Neuronal stem cell (in vitro differentiated cells): Measurements from ENCODE around the gene CST4.
"Not testable (repeated sequence)": the region's sequence is repeated elsewhere in the genome, so short reads cannot be mapped to it uniquely, and the experiment has no call there.

Experiments used
- DNase-seq: peaks from one replicate; pipeline ENCODE4 v3.0.0-alpha.2; 2013; ENCODE audit warnings: low spot score
- H2AFZ ChIP-seq: one replicate; pipeline ENCODE4 v1.6.1; 2013; ENCODE audit warnings: mild to moderate bottlenecking, low read length, inconsistent platforms
- H2AK5ac ChIP-seq: 2 replicates; pipeline ENCODE4 v1.6.1; 2013; ENCODE audit warnings: low read depth, mild to moderate bottlenecking, inconsistent platforms, low read length, moderate library complexity, mixed read lengths
- H2BK120ac ChIP-seq: 2 replicates; pipeline ENCODE4 v1.6.1; 2013; ENCODE audit warnings: low read depth, mild to moderate bottlenecking, inconsistent platforms, low read length, moderate library complexity, mixed read lengths
- H2BK12ac ChIP-seq: one replicate; pipeline ENCODE4 v1.6.1; 2013; ENCODE audit warnings: low read length, inconsistent platforms
- H2BK15ac ChIP-seq: 2 replicates; pipeline ENCODE4 v1.6.1; 2013; ENCODE audit warnings: mild to moderate bottlenecking, low read length, inconsistent platforms, mixed read lengths
- H2BK5ac ChIP-seq: one replicate; pipeline ENCODE4 v1.6.1; 2013; ENCODE audit warnings: inconsistent platforms, mild to moderate bottlenecking, low read length, moderate library complexity
- H3K14ac ChIP-seq: one replicate; pipeline ENCODE4 v1.6.1; 2013; ENCODE audit warnings: low read length, inconsistent platforms
- H3K18ac ChIP-seq: 2 replicates; pipeline ENCODE4 v1.6.1; 2013; ENCODE audit warnings: low read length, inconsistent platforms
- H3K23ac ChIP-seq: 2 replicates; pipeline ENCODE4 v1.6.1; 2013; ENCODE audit warnings: low read depth, mild to moderate bottlenecking, mixed read lengths, low read length, inconsistent platforms; ENCODE audit not compliant: poor library complexity
- H3K27ac ChIP-seq: replicated peaks from 3 replicates; pipeline ENCODE4 v1.5.1; 2013; ENCODE audit warnings: low read length, inconsistent platforms
- H3K27me3 ChIP-seq, 3 experiments: 2 replicates each; pipeline ENCODE4 v1.6.1; 2013; ENCODE audit warnings: low read length in 3 of 3, mild to moderate bottlenecking in 2 of 3, inconsistent platforms in 1 of 3, low read depth in 1 of 3, mixed read lengths in 1 of 3, moderate library complexity in 1 of 3; ENCODE audit not compliant: control insufficient read depth in 3 of 3, insufficient read depth in 3 of 3
- H3K36me3 ChIP-seq, 2 donors: replicated peaks in 1 of 2; 2 replicates each; pipeline ENCODE4 v1.6.1; 2013; ENCODE audit warnings: low read length in 2 of 2; ENCODE audit not compliant: control insufficient read depth in 2 of 2, insufficient read depth in 2 of 2
- H3K4ac ChIP-seq: 2 replicates; pipeline ENCODE4 v1.6.1; 2013; ENCODE audit warnings: inconsistent platforms, mild to moderate bottlenecking, low read length, moderate library complexity
- H3K4me1 ChIP-seq, 2 donors: 1 replicate in 1 of 2; 2 replicates in 1 of 2; pipeline ENCODE4 v1.6.1; 2013; ENCODE audit warnings: low read length in 2 of 2, low read depth in 1 of 2; ENCODE audit not compliant: control insufficient read depth in 2 of 2, insufficient read depth in 1 of 2
- H3K4me2 ChIP-seq: one replicate; pipeline ENCODE4 v1.6.1; 2013; ENCODE audit warnings: mild to moderate bottlenecking, low read length, inconsistent platforms; ENCODE audit not compliant: insufficient read depth, poor library complexity, severe bottlenecking
- H3K4me3 ChIP-seq, 2 donors: 2 replicates each; pipeline ENCODE4 v1.5.1; 2013; ENCODE audit warnings: low read length in 2 of 2, mild to moderate bottlenecking in 2 of 2, inconsistent platforms in 1 of 2, moderate library complexity in 1 of 2
- H3K79me1 ChIP-seq: one replicate; pipeline ENCODE4 v1.6.1; 2013; ENCODE audit warnings: low read depth, mild to moderate bottlenecking, inconsistent platforms, low read length, moderate library complexity
- H3K9ac ChIP-seq: one replicate; pipeline ENCODE4 v1.6.1; 2013; ENCODE audit warnings: mild to moderate bottlenecking, low read depth, low read length, inconsistent platforms; ENCODE audit not compliant: poor library complexity
- H3K9me3 ChIP-seq, 2 donors: replicated peaks in 1 of 2; 2 replicates each; pipeline versions ENCODE3 to v1.6.1; 2013; ENCODE audit warnings: low read length in 2 of 2, mild to moderate bottlenecking in 2 of 2, inconsistent platforms in 1 of 2, low read depth in 1 of 2, mixed read lengths in 1 of 2, moderate library complexity in 1 of 2; ENCODE audit not compliant: control insufficient read depth in 2 of 2, insufficient read depth in 1 of 2
- H4K8ac ChIP-seq: one replicate; pipeline ENCODE4 v1.6.1; 2013; ENCODE audit warnings: low read depth, mild to moderate bottlenecking, inconsistent platforms, low read length, moderate library complexity
- H4K91ac ChIP-seq: one replicate; pipeline ENCODE4 v1.6.1; 2013; ENCODE audit warnings: low read length, low read depth, mild to moderate bottlenecking, inconsistent platforms; ENCODE audit not compliant: poor library complexity
- WGBS, 2 donors: extraction: QIAGEN DNeasy Blood & Tissue Kit; methylation state at CpG; one replicate each; pipeline ENCODE4 v1.1.7; 2013; ENCODE audit warnings: missing lambda C conversion rate in 2 of 2, mixed read lengths in 1 of 2; ENCODE audit not compliant: insufficient read length in 2 of 2, insufficient replicate concordance in 1 of 2; ENCODE audit errors: extremely low coverage in 2 of 2; 5-methylcytosine and 5-hydroxymethylcytosine counted together

CST4 gene

GRCh38 chr20:23695068-23695395, 6.2 kb upstream of the CST4 start:
- H2BK12ac ChIP-seq, H2BK15ac ChIP-seq, H3K27ac ChIP-seq, H3K4me2 ChIP-seq, H2BK5ac ChIP-seq, H2AFZ ChIP-seq, H2BK120ac ChIP-seq, H3K18ac ChIP-seq, H3K4ac ChIP-seq, H2AK5ac ChIP-seq, H4K8ac ChIP-seq, H3K23ac ChIP-seq, H3K36me3 ChIP-seq, H3K14ac ChIP-seq, H3K79me1 ChIP-seq, H3K9me3 ChIP-seq, H3K4me3 ChIP-seq, H4K91ac ChIP-seq, H3K4me1 ChIP-seq, H3K27me3 ChIP-seq, H3K9ac ChIP-seq, DNase-seq: not testable (repeated sequence)

DNA sequence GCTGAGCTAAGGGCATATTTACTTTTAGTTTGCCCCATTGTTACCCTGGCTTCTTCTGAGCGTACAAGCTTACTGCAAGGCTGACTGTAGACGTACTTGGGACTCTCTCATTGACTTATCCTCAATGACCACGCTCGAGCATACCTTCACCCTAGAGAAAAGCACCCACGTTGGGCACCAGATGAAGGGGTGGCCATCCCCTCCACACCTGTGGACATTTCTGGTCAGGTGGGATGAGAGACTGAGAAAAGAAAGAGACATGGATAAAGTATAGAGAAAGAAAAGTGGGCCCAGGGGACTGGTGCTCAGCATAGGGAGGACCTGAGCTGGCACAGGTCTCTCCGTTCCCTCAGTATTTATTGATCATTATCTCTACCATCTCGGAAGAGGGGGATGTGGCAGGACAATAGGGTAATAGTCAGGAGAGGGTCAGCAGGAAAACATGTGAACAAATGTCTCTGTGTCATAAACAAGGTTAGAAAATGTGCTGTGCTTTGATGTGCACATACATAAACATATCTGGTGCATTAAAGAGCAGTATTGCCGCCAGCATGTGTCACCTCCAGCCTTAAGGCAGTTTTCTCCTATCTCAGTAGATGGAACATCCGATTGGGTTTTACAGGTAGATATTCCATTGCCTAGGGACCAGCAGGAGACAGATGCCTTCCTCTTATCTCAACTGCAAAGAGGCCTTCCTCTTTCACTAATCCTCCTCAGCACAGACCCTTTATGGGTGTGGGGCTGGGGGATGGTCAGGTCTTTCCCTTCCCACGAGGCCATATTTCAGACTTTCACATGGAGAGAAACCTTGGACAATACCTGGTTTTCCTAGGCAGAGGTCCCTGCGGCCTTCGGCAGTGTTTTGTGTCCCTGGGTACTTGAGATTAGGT, 5.6 kb upstream of the CST4 start:
- H2BK12ac ChIP-seq, H3K4me1 ChIP-seq, H3K79me1 ChIP-seq, H3K14ac ChIP-seq, H2BK5ac ChIP-seq, H2BK15ac ChIP-seq, H2BK120ac ChIP-seq, H4K91ac ChIP-seq, H3K36me3 ChIP-seq, H3K27ac ChIP-seq, H3K18ac ChIP-seq, H4K8ac ChIP-seq, H2AFZ ChIP-seq, H3K9ac ChIP-seq, H3K4me2 ChIP-seq, H3K27me3 ChIP-seq, H3K4me3 ChIP-seq, H3K4ac ChIP-seq, H3K23ac ChIP-seq, DNase-seq, H2AK5ac ChIP-seq, H3K9me3 ChIP-seq: not testable (repeated sequence)
- no CpG with 5 or more reads among the region's 12 CpGs for WGBS, 2 donors

DNA sequence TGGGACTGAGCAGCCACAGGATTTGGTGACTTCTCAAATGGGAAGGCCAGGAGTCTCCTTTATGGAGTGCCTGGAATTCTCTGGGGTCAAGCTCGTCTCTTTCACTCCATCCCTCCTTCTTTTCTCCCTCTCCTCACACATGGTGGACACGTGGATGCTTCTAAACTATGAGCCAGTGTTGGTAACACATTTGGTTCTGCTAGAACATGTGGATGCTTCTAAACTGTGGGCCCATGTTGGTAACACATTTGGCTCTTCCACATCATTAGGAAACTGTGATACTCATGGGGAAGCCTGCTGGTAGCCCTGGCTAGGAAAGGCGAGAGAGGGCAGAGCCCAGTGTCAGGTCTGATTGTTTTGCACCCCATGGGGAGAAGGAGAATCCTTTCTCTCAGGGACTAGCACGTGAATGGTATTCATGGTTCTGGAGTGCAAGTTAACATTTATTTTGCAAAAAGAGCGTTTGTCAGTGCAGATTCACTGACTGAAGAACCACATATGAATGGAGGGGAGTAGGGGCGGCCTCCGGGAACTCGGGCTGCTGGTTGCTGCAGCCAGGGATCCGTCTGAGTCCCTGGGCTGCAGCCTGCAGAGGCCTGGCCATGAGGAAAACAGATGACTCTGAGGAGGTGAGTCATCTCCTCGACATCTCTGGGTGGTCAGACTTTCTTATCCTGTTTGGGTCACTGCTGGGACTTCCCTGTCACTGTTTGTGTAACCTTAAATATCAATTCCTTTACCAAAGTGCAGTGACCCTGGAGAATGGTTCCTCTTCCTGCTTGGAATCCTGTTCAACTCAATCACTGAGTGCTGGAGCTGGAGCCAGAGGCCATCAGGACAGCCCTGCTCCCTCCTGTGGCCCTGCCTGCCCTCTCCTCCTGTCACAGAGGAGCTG, 4.1 kb upstream of the CST4 start:
- not testable (repeated sequence) for H3K27ac ChIP-seq, DNase-seq, H3K9me3 ChIP-seq, H2BK15ac ChIP-seq, H4K8ac ChIP-seq, H3K4me1 ChIP-seq, H3K4me3 ChIP-seq, H3K36me3 ChIP-seq, H3K4ac ChIP-seq, H2BK120ac ChIP-seq, H4K91ac ChIP-seq, H3K79me1 ChIP-seq, H2AK5ac ChIP-seq, H2BK12ac ChIP-seq, H3K9ac ChIP-seq, H2BK5ac ChIP-seq, H3K23ac ChIP-seq, H2AFZ ChIP-seq, H3K18ac ChIP-seq, H3K4me2 ChIP-seq, H3K14ac ChIP-seq, H3K27me3 ChIP-seq
- WGBS, 2 donors: no CpG with 5 or more reads among the region's 10 CpGs

DNA sequence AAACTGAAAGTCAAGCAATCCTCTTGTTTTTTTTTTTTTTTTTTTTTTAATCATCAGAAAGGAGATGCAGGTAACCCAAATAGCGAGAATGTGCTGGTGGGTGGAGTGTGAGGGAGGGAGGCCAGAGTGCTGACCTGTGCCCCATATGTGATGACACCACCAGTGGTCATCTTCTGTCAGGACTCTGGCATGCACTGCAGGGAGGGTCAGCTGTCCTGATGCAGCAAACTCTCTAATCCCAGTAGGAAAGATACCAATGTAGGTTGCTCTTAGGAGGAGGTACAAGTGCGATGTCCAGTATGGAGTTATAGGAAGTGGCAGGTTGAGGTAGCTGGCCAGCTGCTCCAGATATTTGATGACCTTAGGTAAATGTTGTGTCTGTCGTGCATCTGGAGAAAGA, 2.8 kb upstream of the CST4 start:
- no peaks in the 10 kb centered on the region for H3K9me3 ChIP-seq
- H2AFZ ChIP-seq: no peak overlapping the region
- H2BK12ac ChIP-seq: no peak overlapping the region
- no peak overlapping the region for H2AK5ac ChIP-seq
- no peaks in the 10 kb centered on the region for H3K4me1 ChIP-seq
- no peak for DNase-seq
- no CpG with 5 or more reads among the region's 3 CpGs for WGBS, 2 donors
- no peak overlapping the region for H3K4me3 ChIP-seq
- H3K4me2 ChIP-seq: no peak overlapping the region
- no peak overlapping the region for H4K8ac ChIP-seq
- H3K79me1 ChIP-seq: no peaks in the 10 kb centered on the region
- no peak overlapping the region for H3K14ac ChIP-seq
- H3K23ac ChIP-seq: no peak overlapping the region
- no peak overlapping the region for H3K18ac ChIP-seq
- no peak overlapping the region for H2BK120ac ChIP-seq
- H3K27me3 ChIP-seq: no peaks in the 10 kb centered on the region
- H3K9ac ChIP-seq: no peak overlapping the region
- no peak overlapping the region for H3K27ac ChIP-seq
- no peaks in the 10 kb centered on the region for H3K36me3 ChIP-seq
- H2BK15ac ChIP-seq: no peak overlapping the region
- H3K4ac ChIP-seq: no peak overlapping the region
- no peak overlapping the region for H4K91ac ChIP-seq
- no peak overlapping the region for H2BK5ac ChIP-seq
